ACC112 (cell line): ENCODE results near the gene TMC1.

ENCODE experiments used
- H2AFZ ChIP-seq: fragments of 200-600 bp; sonication (generic); one replicate; pipeline ENCODE4 v1.6.0; 2017; ENCODE audit warnings: antibody characterized with exemption, low read length; ENCODE audit not compliant: unreplicated experiment
- H3K27ac ChIP-seq: fragments of 200-600 bp; sonication (generic); 2 replicates; pipeline ENCODE4 v1.5.1; 2014; ENCODE audit warnings: low read depth, mild to moderate bottlenecking, antibody characterized with exemption, low read length, moderate library complexity
- H3K27me3 ChIP-seq: fragments of 200-600 bp; sonication (generic); 2 replicates; pipeline ENCODE4 v1.6.1; 2014; ENCODE audit warnings: mild to moderate bottlenecking, antibody characterized with exemption, low read length, moderate library complexity, mixed read lengths; ENCODE audit not compliant: insufficient read depth
- H3K36me3 ChIP-seq: fragments of 200-600 bp; sonication (generic); 2 replicates; pipeline ENCODE4 v1.6.1; 2016; ENCODE audit warnings: mild to moderate bottlenecking, antibody characterized with exemption, low read length, moderate library complexity, mixed read lengths; ENCODE audit not compliant: insufficient read depth
- H3K4me1 ChIP-seq: fragments of 200-600 bp; sonication (generic); one replicate; pipeline ENCODE4 v1.6.1; 2016; ENCODE audit warnings: low read length, mixed read lengths; ENCODE audit not compliant: insufficient read depth, unreplicated experiment, control insufficient read depth
- H3K4me3 ChIP-seq: fragments of 200-600 bp; sonication (generic); 2 replicates; pipeline ENCODE4 v1.5.1; 2014; ENCODE audit warnings: mild to moderate bottlenecking, low read depth, low read length
- H3K79me2 ChIP-seq: fragments of 200-600 bp; sonication (generic); one replicate; pipeline ENCODE4 v1.6.0; 2016; ENCODE audit warnings: low read length; ENCODE audit not compliant: control insufficient read depth, unreplicated experiment, insufficient read depth

The TMC1 gene

DNA sequence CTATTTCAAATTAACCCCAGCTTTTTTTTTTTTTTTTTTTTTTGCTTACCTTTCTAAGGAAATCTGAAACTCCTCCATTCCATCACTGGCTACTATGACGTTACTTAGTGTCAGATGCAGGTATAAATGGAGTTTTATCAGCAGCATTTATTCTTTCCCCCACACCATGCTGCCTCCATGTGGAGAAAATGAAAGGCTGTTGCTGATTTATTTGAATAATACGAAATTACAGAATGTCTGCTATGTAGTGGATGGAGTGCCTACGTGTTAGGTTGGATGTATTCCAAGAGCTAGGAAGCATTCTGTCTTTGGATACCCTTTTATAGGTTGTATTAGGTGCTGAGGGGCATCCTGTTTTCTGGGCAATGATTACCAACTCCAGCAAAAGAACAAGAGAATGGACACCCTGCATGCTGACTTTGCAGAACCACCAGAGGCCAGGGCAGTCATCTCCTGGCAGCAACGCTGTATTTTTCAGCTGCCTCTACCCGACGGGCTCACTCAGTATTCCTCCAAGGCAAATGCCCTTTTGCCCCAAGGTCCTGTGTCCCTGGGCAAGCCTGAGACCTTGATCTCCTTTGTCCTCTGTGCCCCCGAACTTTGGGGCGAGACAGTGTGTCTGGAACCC lies 232.0 kb downstream of the TMC1 start:
- H3K4me3 ChIP-seq = no peak overlapping the region
- H3K79me2 ChIP-seq = no peaks in the 10 kb centered on the region
- H3K27me3 ChIP-seq = peaks cover 19% of the 10 kb centered on the region
- no peaks in the 10 kb centered on the region for H3K4me1 ChIP-seq
- no peak overlapping the region for H2AFZ ChIP-seq
- H3K36me3 ChIP-seq = no peaks in the 10 kb centered on the region
- no peak overlapping the region for H3K27ac ChIP-seq

DNA sequence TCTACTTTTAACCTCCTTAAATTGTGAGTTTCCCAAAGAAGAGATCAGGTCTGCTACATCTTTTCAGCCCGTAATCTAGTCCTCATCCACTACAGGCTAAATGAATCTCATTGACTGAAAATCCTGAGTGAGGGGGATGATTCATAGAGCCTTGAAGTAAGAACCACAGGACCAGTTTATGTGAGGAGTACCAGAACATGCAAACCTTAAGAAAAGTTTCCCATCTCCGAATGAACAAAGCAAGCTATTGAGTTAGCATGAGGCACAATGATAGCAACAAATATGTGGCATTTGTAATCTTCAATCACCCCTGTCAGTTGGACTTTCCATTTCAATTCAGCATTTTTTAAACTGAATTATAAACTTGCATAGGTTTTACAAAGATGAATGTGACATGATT lies 234.4 kb downstream of the TMC1 start:
- Histone ChIP-seq H2AFZ (no peak overlapping the region), H3K27ac (no peak overlapping the region), H3K4me1 (no peaks in the 10 kb centered on the region), H3K27me3 (peaks cover 26% of the 10 kb centered on the region), H3K79me2 (no peaks in the 10 kb centered on the region), H3K36me3 (no peaks in the 10 kb centered on the region), H3K4me3 (no peak overlapping the region)

DNA sequence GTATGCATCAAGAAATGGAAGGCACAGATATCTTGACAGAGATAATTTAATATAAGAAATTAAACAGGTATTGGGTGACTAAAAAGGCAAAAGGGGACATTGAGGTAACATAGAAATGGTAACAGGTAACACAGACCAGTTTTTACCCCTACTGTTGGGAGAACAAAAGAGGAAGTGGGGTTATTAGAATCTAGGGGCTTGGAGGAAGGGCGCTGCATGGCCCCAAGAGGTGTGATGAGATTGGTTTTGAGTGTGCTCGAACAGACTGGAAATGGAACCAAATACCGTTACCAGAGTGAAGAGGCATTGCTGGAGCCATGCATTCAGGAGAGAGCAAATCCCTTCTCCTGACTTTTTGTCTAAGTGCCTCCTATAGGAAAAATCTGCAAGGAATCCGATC lies 237.5 kb downstream of the TMC1 start:
- no peaks in the 10 kb centered on the region for H3K79me2 ChIP-seq
- no peaks in the 10 kb centered on the region for H3K4me1 ChIP-seq
- no peak overlapping the region for H2AFZ ChIP-seq
- H3K4me3 ChIP-seq = no peak overlapping the region
- H3K36me3 ChIP-seq = no peaks in the 10 kb centered on the region
- H3K27me3 ChIP-seq = peaks cover 39% of the 10 kb centered on the region
- H3K27ac ChIP-seq = no peak overlapping the region

DNA sequence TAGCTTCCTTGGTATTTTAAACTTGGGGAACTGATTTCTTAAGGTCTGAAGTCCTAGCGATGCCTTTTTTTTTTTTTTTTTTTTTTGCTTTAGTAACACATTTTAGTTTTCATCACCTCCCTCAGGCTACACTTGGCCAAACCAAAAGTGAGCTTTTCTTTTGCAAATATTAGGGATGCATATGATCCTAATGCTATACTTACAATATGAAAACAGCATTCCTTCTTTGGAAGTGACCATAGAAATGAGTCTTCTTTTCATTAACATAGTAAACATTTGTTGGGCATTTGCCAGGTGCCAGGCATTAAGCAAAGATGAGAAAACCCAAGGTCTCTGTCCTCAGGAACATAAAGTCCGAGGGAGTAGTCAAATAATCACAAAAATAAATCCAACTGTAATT lies 241.6 kb downstream of the TMC1 start:
- Histone ChIP-seq H3K27ac (no peak overlapping the region), H2AFZ (no peak overlapping the region), H3K4me3 (no peak overlapping the region), H3K4me1 (no peaks in the 10 kb centered on the region), H3K79me2 (no peaks in the 10 kb centered on the region), H3K36me3 (no peaks in the 10 kb centered on the region), H3K27me3 (peaks cover 44% of the 10 kb centered on the region)

DNA sequence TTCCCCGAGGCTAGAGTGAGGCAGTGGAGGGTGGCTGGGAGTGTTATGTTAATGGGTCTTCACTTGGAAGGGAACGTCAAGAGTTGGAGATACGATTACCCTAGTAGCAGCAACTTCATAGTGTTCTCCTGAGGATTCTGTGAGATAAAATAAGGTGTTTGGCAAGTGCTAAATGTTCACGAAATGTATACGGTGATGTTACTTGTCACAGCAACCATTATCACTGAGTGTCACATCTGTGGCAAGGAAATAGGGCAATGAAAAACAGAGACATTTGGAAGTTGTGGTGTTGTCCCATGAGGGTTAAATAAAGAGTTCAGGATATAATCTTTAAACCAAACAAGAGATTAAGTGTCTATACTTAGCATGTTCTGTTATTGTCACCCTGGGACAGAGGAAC lies 248.1 kb downstream of the TMC1 start:
- H3K27me3 ChIP-seq = peaks cover 7% of the 10 kb centered on the region; the same call in 1 of the 2 replicates
- H3K27ac ChIP-seq = no peak overlapping the region
- H3K36me3 ChIP-seq = no peaks in the 10 kb centered on the region
- H2AFZ ChIP-seq = no peak overlapping the region
- no peak overlapping the region for H3K4me3 ChIP-seq
- no peaks in the 10 kb centered on the region for H3K79me2 ChIP-seq
- no peaks in the 10 kb centered on the region for H3K4me1 ChIP-seq

DNA sequence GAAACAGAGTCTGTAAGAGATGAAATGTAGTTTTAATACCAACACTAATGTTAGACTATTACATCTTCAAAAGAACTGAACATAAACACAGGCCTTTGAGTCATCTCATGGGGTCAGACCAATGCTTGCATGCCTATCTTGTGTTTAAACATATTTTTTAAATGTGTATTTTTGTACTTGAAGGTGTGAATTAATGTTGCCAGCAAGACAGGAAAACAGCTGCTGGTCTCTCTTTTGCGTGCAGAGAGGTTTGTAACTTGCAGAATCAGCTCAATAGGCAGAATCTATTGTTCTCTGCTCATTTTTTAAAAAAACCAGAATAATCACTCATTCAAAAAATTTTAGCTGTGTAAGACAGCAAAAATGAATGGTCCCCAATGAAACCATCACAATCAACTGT lies 251.3 kb downstream of the TMC1 start:
- Histone ChIP-seq H3K27ac (no peak overlapping the region), H3K79me2 (no peaks in the 10 kb centered on the region), H2AFZ (no peak overlapping the region), H3K4me3 (no peak overlapping the region), H3K27me3 (peaks cover 5% of the 10 kb centered on the region; the same call in 1 of the 2 replicates), H3K36me3 (no peaks in the 10 kb centered on the region), H3K4me1 (no peaks in the 10 kb centered on the region)

DNA sequence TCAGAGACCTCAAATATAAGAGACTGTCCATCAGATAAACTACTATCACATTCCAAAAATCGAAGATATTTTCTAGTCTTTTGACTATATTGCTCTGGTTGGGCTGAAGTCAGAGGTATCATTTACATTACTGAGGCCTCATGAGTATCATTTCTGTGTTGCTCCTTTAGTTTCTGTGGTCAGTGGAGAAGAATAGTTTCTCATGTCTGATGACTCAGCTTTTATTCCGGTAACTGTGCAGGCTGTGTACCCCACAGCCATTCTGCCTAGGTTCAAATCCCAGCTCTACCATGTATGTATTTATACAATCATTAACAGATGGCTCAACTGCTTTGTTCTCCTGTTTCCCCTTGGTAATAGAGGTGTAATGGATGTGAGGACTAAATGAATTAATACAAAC lies 252.2 kb downstream of the TMC1 start:
- H3K4me1 ChIP-seq = no peaks in the 10 kb centered on the region
- H3K27ac ChIP-seq = no peak overlapping the region
- H2AFZ ChIP-seq = no peak overlapping the region
- no peaks in the 10 kb centered on the region for H3K79me2 ChIP-seq
- H3K4me3 ChIP-seq = no peak overlapping the region
- peaks cover 12% of the 10 kb centered on the region; the same call in 1 of the 2 replicates for H3K27me3 ChIP-seq
- H3K36me3 ChIP-seq = no peaks in the 10 kb centered on the region

DNA sequence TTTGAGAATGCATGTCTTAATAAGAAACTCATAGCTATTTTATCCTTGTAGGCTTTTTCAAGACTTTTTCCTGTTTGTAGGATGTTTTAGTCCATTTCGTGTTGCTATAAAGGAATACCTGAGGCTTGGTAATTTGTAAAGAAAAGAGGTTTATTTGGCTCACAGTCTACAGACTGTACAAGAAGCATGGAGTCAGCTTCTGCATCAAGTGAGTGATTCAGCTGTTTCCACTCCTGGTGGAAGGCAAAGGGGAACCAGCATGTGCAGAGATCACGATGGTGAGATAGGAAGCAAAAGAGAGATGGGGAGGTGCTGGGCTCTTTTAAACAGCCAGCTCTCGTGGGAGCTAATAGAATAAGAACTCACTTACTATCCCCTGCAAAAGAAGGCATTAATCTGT lies 254.2 kb downstream of the TMC1 start:
- Histone ChIP-seq H3K27ac (no peak overlapping the region), H3K27me3 (peaks cover 22% of the 10 kb centered on the region; the same call in 1 of the 2 replicates), H3K79me2 (no peaks in the 10 kb centered on the region), H2AFZ (no peak overlapping the region), H3K36me3 (no peaks in the 10 kb centered on the region), H3K4me3 (no peak overlapping the region), H3K4me1 (no peaks in the 10 kb centered on the region)

DNA sequence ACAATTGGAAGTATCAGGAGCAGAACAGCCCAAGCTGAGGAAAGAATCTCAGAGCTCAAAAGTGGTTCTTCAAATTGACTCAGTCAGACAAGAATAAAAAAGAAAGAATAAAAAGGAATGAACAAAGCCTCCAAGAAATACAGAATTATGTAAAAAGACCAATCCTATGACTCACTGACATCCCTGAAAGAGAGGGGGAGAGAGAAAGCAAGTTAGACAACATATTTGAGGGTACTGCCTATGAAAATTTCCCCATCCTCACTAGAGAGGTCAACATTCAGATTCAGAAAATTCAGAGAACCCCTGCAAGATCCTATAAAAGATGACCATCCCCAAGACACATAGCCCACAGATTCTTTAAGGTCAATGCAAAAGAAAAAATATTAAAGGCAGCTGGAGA lies 258.2 kb downstream of the TMC1 start:
- no peaks in the 10 kb centered on the region for H3K79me2 ChIP-seq

DNA sequence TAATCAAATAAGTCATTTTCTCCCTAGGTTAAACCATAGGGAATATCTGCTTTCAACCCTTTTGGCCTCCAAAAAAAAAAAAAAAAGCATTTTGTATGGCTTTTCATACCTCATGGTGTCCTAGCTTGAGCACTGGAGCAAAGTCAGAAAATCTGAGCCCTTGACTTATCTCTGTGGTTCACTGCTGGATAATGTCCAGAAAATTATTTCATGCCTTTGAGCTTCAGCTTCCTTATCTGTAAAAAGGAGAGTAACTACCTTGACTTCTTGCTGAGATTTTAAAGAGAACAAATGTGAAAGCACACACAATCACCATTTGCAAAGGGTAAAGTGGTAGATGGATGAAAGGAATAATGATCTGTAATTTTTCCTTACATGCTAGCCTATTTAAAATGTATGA lies 265.5 kb downstream of the TMC1 start:
- no peak overlapping the region for H2AFZ ChIP-seq
- H3K27ac ChIP-seq = no peak overlapping the region
- no peaks in the 10 kb centered on the region for H3K79me2 ChIP-seq
- H3K27me3 ChIP-seq = no peaks in the 10 kb centered on the region
- H3K36me3 ChIP-seq = no peaks in the 10 kb centered on the region
- H3K4me3 ChIP-seq = no peak overlapping the region
- no peaks in the 10 kb centered on the region for H3K4me1 ChIP-seq

More for the DNA sequence above, 258.2 kb downstream of the TMC1 start:
- Histone ChIP-seq H3K27ac (no peak overlapping the region), H3K4me3 (no peak overlapping the region), H2AFZ (no peak overlapping the region), H3K27me3 (peaks cover 30% of the 10 kb centered on the region), H3K36me3 (no peaks in the 10 kb centered on the region), H3K4me1 (no peaks in the 10 kb centered on the region)

DNA sequence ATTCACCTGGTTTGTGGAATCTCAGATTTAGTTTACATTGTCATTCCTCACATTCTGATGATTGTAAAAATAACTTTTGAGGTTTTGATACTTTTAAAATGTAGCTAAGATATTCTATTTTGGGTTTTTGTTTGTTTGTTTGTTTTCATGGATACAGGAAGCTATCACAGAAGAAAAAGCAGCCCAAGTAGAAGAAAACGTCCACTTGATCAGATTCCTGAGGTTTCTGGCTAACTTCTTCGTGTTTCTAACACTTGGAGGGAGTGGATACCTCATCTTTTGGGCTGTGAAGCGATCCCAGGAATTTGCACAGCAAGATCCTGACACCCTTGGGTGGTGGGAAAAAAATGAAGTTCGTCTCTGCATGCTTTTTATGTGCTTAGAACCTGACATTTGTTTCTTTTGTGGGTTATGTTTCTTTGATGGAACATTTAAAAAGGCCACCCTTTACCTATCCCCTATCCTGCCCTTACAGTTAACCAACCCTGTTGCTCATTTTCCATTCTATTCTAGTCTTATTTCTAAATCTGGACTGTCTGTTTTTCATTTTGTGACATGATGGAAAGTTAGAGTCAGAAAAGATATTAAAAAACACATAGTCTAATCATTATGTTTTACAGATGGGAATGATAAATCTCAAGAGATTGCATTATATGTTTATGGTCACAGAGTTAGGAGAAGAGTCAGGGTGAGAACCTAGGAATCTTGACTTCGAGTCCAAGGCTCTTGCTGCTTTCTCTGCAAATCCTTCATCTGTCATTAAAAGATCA lies 267.7 kb downstream of the TMC1 start:
- Histone ChIP-seq H3K36me3 (no peaks in the 10 kb centered on the region), H3K79me2 (no peaks in the 10 kb centered on the region), H3K27ac (no peak overlapping the region), H3K4me1 (no peaks in the 10 kb centered on the region), H3K27me3 (no peaks in the 10 kb centered on the region), H3K4me3 (no peak overlapping the region), H2AFZ (no peak overlapping the region)
